ENCODE results near the gene NOS1AP. TPM values are rescaled to one million over a fixed set of nuclear protein-coding genes. Genes with fewer than 3 reads are reported as not detected.

The NOS1AP gene
- total and polyA plus RNA-seq, 2 donors (not counting 3 experiments of a cell fraction or from before 2014, with no cell fraction given): 1.3 to 5.4 TPM

DNA sequence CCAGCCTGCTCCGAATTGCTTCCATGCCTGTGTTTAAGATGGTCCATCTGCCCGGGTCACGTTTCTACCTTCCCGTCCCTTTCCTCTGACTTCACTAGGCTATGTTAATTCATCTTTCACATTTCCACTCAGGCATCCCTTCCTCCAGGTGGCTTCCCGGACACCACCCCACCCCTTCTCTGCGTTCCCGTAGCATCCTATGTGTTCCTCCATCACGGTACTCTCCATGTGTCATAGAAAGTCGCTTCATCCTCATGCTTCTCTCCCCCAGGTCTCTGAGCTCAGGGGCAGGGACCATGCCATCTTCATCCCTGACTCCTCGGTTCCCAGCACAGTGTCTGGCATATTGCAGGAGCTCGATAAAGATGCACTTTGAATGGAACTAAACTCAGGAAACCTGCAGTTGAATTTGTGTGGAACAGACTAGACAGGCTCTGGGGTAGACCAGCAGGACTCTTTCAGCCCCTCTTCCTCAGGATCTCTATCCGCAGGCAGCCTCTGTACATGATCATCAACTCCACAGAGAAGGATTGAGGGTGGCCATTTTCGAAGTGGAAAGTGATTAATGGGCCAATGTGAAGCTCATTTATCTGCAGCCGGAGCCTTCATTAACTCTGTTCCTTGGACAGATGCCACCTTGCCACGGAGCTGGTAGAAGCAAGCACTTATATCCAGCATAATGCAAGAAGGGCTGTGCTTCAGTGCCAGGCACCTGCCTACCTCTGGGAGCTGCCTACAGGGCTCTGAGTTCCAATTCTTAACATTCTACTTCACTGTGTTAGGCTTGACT is 321.1 kb downstream of the NOS1AP start:
- intact Hi-C loops (cut with micrococcal nuclease) (loop anchor here (5.0 kb wide), 1 partner anchor 83 kb away; no protein-coding TSS in a partner anchor), dilution Hi-C loops (cut with MboI; ENCODE audit: extremely low pct_ligation_motif_present, low sequenced_read_pairs) (no loop called here)
- BruUV-seq (replicated peaks): no TSS peak
- POLR2A ChIA-PET: no interaction called here
- CTCF ChIA-PET: interaction anchor here (0.8 to 4.5 kb wide), 10 partner anchors 10 to 354 kb away, joined by 3 to 51 read pairs (median 4); partner anchors contain the start of gene NOS1AP
- Histone ChIP-seq H3K9ac (replicated peaks; ENCODE audit: extremely low read depth, insufficient read depth, low read length) (no peak overlapping the region), H3K27ac (ENCODE audit: insufficient read depth, low read depth, low read length) (no peak overlapping the region), H3K4me3 (replicated peaks in 1 of 3; ENCODE audit: insufficient read depth in 1 of 3, low read depth in 1 of 3, low read length in 3 of 3) (no peak overlapping the region), H3K4me1 (ENCODE audit: control insufficient read depth, extremely low read depth, insufficient read depth, low read length) (no peaks in the 10 kb centered on the region), H3K27me3 (ENCODE audit: control insufficient read depth in 2 of 2, insufficient read depth in 2 of 2, low read length in 2 of 2) (no peaks in the 10 kb centered on the region), H3K4me2 (ENCODE audit: insufficient read depth, low read length) (no peak overlapping the region), H3K79me2 (ENCODE audit: control insufficient read depth, insufficient read depth, low read length) (no peaks in the 10 kb centered on the region), H2AFZ (ENCODE audit: low read depth, low read length) (no peak overlapping the region), H4K20me1 (replicated peaks; ENCODE audit: control insufficient read depth, extremely low read depth, insufficient read depth, low read length) (no peaks in the 10 kb centered on the region), H3K9me3 (replicated peaks; ENCODE audit: control insufficient read depth, insufficient read depth, low read length) (no peaks in the 10 kb centered on the region), H3K9me1 (replicated peaks; ENCODE audit: control insufficient read depth, extremely low read depth, insufficient read depth, low read length) (no peaks in the 10 kb centered on the region), H3K36me3 (ENCODE audit: control insufficient read depth in 2 of 2, extremely low read depth in 1 of 2, insufficient read depth in 2 of 2, low read length in 2 of 2) (no peaks in the 10 kb centered on the region)
- FAIRE-seq (no peak), DNase-seq (ENCODE audit: low read depth, low spot score) (no peak)
- TF ChIP-seq JUN (IDR thresholded peaks at IDR 0.05; ENCODE audit: borderline replicate concordance, insufficient read depth, insufficient read length, low read depth) (no peak), POLR2A (IDR thresholded peaks at IDR 0.05; ENCODE audit: low read depth, low read length) (no peak), POLR2AphosphoS5 (IDR thresholded peaks at IDR 0.05; ENCODE audit: insufficient read depth, low read depth, low read length) (no peak), EZH2 (IDR thresholded peaks at IDR 0.05; ENCODE audit: borderline replicate concordance, low read depth, low read length, severe bottlenecking) (no peak), MYC (IDR thresholded peaks at IDR 0.05; ENCODE audit: low read depth, low read length) (no peak), GATA2 (IDR thresholded peaks at IDR 0.05; ENCODE audit: insufficient read depth, insufficient read length, low read depth, low read length) (no peak), FOS (IDR thresholded peaks at IDR 0.05; ENCODE audit: borderline replicate concordance, insufficient read depth, low read length) (no peak)
- TF ChIP-seq, protein P1, sequence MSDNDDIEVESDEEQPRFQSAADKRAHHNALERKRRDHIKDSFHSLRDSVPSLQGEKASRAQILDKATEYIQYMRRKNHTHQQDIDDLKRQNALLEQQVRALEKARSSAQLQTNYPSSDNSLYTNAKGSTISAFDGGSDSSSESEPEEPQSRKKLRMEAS (IDR thresholded peaks at IDR 0.05; ENCODE audit: insufficient read depth, insufficient read length): no peak
- TF ChIP-seq, protein P2, sequence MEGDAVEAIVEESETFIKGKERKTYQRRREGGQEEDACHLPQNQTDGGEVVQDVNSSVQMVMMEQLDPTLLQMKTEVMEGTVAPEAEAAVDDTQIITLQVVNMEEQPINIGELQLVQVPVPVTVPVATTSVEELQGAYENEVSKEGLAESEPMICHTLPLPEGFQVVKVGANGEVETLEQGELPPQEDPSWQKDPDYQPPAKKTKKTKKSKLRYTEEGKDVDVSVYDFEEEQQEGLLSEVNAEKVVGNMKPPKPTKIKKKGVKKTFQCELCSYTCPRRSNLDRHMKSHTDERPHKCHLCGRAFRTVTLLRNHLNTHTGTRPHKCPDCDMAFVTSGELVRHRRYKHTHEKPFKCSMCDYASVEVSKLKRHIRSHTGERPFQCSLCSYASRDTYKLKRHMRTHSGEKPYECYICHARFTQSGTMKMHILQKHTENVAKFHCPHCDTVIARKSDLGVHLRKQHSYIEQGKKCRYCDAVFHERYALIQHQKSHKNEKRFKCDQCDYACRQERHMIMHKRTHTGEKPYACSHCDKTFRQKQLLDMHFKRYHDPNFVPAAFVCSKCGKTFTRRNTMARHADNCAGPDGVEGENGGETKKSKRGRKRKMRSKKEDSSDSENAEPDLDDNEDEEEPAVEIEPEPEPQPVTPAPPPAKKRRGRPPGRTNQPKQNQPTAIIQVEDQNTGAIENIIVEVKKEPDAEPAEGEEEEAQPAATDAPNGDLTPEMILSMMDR (IDR thresholded peaks at IDR 0.05; ENCODE audit: extremely low read depth in 1 of 2, insufficient read depth in 1 of 2, low read depth in 1 of 2, low read length in 2 of 2): no peak
